DND-41 (cell line): ENCODE data around the gene ABCE1.
A peak's percentile ranks its signal among the peaks of the same experiment; 100 is the strongest.

ENCODE experiments used
- ATAC-seq: fragments of 200-7000 bp; cut with Tn5 transposase; 3 replicates; pipeline ENCODE4 v1.9.1; 2021; ENCODE audit warnings: low read depth; ENCODE audit not compliant: insufficient read depth
- DNase-seq: peaks from one replicate; pipeline ENCODE4 v3.0.0-alpha.2; 2020
- H2AFZ ChIP-seq: 2 replicates; pipeline ENCODE4 v1.6.0; 2012; ENCODE audit warnings: low read depth, low read length
- H3K27ac ChIP-seq: 2 replicates; pipeline ENCODE4 v1.5.1; 2012; ENCODE audit warnings: low read length, inconsistent platforms
- H3K27me3 ChIP-seq: fragments of 200-600 bp; sonication (generic); 2 replicates; pipeline ENCODE4 v1.6.0; 2012; ENCODE audit warnings: low read length, mild to moderate bottlenecking, inconsistent platforms; ENCODE audit not compliant: insufficient read depth, poor library complexity
- H3K36me3 ChIP-seq: 2 replicates; pipeline ENCODE4 v1.5.1; 2012; ENCODE audit warnings: low read length, inconsistent platforms; ENCODE audit not compliant: insufficient read depth
- H3K4me1 ChIP-seq: 2 replicates; pipeline ENCODE4 v1.5.1; 2012; ENCODE audit warnings: mild to moderate bottlenecking, low read length; ENCODE audit not compliant: insufficient read depth
- H3K4me2 ChIP-seq: 2 replicates; pipeline ENCODE4 v1.6.0; 2012; ENCODE audit warnings: mild to moderate bottlenecking, moderate library complexity, low read length, inconsistent platforms; ENCODE audit not compliant: insufficient read depth
- H3K4me3 ChIP-seq, 2 experiments: fragments of 200-600 bp in 1 of 2; shearing (Covaris generic) in 1 of 2; 2 replicates each; pipeline ENCODE4 v1.5.1; 2012 to 2016; ENCODE audit warnings: inconsistent platforms in 2 of 2, low read length in 2 of 2, mild to moderate bottlenecking in 2 of 2, low read depth in 1 of 2, moderate library complexity in 1 of 2
- H3K79me2 ChIP-seq: 2 replicates; pipeline ENCODE4 v1.6.0; 2012; ENCODE audit warnings: low read length, inconsistent platforms; ENCODE audit not compliant: insufficient read depth
- H3K9ac ChIP-seq: 2 replicates; pipeline ENCODE4 v1.6.0; 2012; ENCODE audit warnings: low read depth, mild to moderate bottlenecking, inconsistent platforms, low read length, moderate library complexity
- H3K9me3 ChIP-seq: 2 replicates; pipeline ENCODE4 v1.5.1; 2012; ENCODE audit warnings: low read length, moderate library complexity, mild to moderate bottlenecking, inconsistent platforms; ENCODE audit not compliant: insufficient read depth, severe bottlenecking
- H4K20me1 ChIP-seq: 2 replicates; pipeline ENCODE4 v1.6.0; 2012; ENCODE audit warnings: low read length; ENCODE audit not compliant: insufficient read depth
- EZH2 ChIP-seq: IDR thresholded peaks from 3 replicates; pipeline ENCODE4 v1.6.1; 2012; ENCODE audit warnings: borderline replicate concordance, low read depth, mild to moderate bottlenecking, moderate library complexity, low read length, inconsistent platforms; ENCODE audit not compliant: severe bottlenecking
- TF ChIP-seq, protein P1 (sequence below): IDR thresholded peaks from 2 replicates; pipeline ENCODE4 v1.5.1; 2012; ENCODE audit warnings: borderline replicate concordance, low read length, moderate library complexity, mild to moderate bottlenecking; ENCODE audit not compliant: poor library complexity, severe bottlenecking; ENCODE audit errors: extremely low read depth

Gene ABCE1

DNA sequence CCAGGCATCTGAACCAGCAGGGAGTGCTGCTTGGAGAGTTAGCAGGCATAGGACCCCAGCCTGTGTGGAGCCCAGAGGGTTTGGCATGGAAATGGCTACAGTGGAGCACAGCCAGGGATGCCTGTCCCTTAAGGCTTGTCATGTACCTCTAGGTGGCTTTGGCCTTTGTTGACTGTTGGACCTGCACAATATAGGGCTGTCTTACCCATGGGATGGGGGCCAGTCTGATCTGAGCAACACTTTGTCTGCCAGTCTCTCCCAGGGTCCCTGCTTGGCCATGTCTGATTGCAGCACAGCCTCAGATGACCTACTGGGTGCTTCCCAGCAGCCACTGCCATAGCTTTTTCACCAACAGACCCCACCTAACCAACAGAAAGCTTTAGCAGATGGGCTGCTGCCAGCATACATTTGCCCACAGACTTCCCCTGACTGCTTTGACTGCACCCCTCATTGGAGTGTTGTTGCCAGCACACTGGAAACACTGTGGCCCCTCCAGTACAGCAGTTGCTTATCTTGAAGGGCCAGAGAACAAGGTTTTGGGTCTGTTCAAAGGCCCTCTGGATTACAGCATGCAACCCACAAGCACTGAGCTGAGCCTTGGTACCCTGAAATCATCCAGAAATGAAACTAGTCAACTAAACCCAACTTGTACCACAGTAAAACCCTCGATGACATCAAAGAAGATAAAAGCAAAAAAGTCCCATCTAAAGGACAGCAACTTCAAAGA, 22.2 kb upstream of the ABCE1 start:
- Histone ChIP-seq H3K4me3 (no peak overlapping the region), H3K36me3 (peaks cover 30% of the 10 kb centered on the region), H4K20me1 (peaks cover 8% of the 10 kb centered on the region), H3K4me2 (no peak overlapping the region), H3K4me1 (no peaks in the 10 kb centered on the region), H3K9me3 (no peaks in the 10 kb centered on the region), H3K27me3 (no peaks in the 10 kb centered on the region), H3K27ac (no peak overlapping the region), H3K9ac (no peak overlapping the region), H3K79me2 (peaks cover 48% of the 10 kb centered on the region), H2AFZ (no peak overlapping the region)
- TF ChIP-seq EZH2: no peak
- TF ChIP-seq, protein P1, sequence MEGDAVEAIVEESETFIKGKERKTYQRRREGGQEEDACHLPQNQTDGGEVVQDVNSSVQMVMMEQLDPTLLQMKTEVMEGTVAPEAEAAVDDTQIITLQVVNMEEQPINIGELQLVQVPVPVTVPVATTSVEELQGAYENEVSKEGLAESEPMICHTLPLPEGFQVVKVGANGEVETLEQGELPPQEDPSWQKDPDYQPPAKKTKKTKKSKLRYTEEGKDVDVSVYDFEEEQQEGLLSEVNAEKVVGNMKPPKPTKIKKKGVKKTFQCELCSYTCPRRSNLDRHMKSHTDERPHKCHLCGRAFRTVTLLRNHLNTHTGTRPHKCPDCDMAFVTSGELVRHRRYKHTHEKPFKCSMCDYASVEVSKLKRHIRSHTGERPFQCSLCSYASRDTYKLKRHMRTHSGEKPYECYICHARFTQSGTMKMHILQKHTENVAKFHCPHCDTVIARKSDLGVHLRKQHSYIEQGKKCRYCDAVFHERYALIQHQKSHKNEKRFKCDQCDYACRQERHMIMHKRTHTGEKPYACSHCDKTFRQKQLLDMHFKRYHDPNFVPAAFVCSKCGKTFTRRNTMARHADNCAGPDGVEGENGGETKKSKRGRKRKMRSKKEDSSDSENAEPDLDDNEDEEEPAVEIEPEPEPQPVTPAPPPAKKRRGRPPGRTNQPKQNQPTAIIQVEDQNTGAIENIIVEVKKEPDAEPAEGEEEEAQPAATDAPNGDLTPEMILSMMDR: no peak
- DNase-seq (peak; percentile 24), ATAC-seq (peak; percentile 82)

DNA sequence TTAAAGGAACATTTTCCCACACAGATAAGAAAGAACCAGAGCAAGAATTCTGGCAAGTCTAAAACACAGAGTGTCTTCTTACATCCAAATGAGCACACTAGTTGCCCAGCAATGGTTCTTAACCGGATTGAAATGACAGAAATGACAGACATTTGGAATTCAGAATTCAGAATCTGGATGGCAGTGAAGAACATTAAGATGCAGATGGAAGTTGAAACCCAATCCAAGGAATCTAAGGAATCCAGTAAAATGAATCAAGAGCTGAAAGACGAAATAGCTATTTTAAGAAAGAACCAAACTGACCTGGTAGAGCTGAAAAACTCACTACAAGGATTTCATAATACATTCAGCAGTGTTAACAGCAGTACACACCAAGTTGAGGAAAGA, 21.6 kb upstream of the ABCE1 start:
- Histone ChIP-seq H3K4me1 (no peaks in the 10 kb centered on the region), H3K9ac (no peak overlapping the region), H3K9me3 (no peaks in the 10 kb centered on the region), H3K27ac (no peak overlapping the region), H3K27me3 (no peaks in the 10 kb centered on the region), H3K79me2 (peaks cover 47% of the 10 kb centered on the region), H2AFZ (no peak overlapping the region), H4K20me1 (peaks cover 8% of the 10 kb centered on the region), H3K36me3 (peaks cover 28% of the 10 kb centered on the region), H3K4me3 (no peak overlapping the region), H3K4me2 (no peak overlapping the region)
- ATAC-seq: no peak
- DNase-seq: no peak
- TF ChIP-seq, protein P1: no peak
- no peak for TF ChIP-seq EZH2

DNA sequence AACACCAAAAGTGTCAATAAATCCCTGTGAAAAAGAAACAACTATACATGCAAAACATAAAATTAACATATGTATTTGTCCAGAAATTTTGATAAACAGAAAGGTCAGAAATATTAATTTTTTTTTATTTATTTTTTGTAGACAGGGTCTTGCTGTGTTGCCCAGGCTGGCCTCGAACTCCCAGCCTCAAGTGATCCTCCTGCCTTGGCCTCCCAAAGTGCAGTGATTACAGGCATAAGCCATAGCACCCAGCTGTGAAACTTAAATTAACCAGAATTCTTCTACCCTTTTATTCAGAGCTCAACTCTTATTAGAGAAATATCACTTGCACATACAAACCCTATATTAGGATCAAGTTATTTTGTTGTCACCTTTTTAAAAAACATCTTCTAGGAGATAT, 16.4 kb upstream of the ABCE1 start:
- Histone ChIP-seq H3K4me3 (no peak overlapping the region), H3K79me2 (peaks cover 60% of the 10 kb centered on the region), H3K27me3 (no peaks in the 10 kb centered on the region), H4K20me1 (no peaks in the 10 kb centered on the region), H3K9me3 (no peaks in the 10 kb centered on the region), H3K36me3 (peaks cover 37% of the 10 kb centered on the region), H2AFZ (no peak overlapping the region), H3K4me2 (no peak overlapping the region), H3K27ac (no peak overlapping the region), H3K4me1 (no peaks in the 10 kb centered on the region), H3K9ac (no peak overlapping the region)
- ATAC-seq: no peak
- DNase-seq: no peak
- TF ChIP-seq, protein P1: no peak
- TF ChIP-seq EZH2: no peak
